Activated CD4-positive, CD25-positive, alpha-beta regulatory T cell (primary cell): ENCODE measurements around the gene BRIX1.
"Not testable (repeated sequence)": the region's sequence is repeated elsewhere in the genome, so short reads cannot be mapped to it uniquely, and the experiment has no call there.

Experiments used
- DNase-seq, 4 experiments: peaks; one replicate each; lab custom pipeline; 2025; lab: John Stamatoyannopoulos, UW

Gene BRIX1

DNA sequence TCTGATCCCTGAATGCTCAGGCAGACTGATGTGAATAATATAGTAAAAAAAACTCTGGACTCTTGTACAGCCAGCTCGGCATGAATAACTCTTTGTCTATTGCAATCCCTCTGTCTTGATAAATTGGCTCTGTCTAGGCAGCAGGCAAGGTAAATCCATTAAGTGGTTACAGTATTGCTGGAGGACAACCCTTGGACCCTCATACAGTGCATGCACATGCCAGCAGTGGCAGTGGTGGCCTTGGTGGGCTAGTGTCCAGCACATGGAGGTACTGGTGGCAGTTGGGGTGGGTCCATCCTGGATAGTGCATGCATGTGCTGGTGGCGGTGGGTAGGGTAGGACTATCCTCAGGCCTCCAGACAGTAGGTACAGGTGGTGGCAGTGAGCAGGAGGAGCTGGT, 52.7 kb downstream of the BRIX1 start:
- no peak for DNase-seq

GRCh38 chr5:34970552-34970951, 55.0 kb downstream of the BRIX1 start:
- DNase-seq, result no peak

DNA sequence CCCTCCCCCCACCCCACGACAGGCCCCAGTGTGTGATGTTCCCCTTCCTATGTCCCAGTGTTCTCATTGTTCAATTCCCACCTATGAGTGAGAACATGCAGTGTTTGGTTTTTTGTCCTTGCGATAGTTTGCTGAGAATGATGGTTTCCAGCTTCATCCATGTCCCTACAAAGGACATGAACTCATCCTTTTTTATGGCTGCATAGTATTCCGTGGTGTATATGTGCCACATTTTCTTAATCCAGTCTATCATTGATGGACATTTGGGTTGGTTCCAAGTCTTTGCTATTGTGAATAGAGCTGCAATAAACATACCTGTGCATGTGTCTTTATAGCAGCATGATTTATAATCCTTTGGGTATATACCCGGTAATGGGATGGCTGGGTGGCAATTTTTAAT, 56.1 kb downstream of the BRIX1 start:
- DNase-seq, result not testable (repeated sequence)
